ENCODE data around the gene TLL2. TPM values are rescaled to one million over a fixed set of nuclear protein-coding genes. Genes with fewer than 3 reads are reported as not detected.

TLL2 gene
- total RNA-seq, 4 donors from 2014 or later: 0.20 to 0.31 TPM; not detected in 2

GRCh38 chr10:96368971-96369370 is 144.8 kb downstream of the TLL2 start:
- Histone ChIP-seq H3K27me3 (no peaks in the 10 kb centered on the region), H3K9me3 (no peaks in the 10 kb centered on the region), H3K4me1 (peaks cover 0 to 17% (median 0%) of the 10 kb centered on the region in 3 donors), H3K36me3 (no peaks in the 10 kb centered on the region), H3K27ac (no peak overlapping the region), H3K4me3 (no peak overlapping the region)
- no peak for ATAC-seq
- TF ChIP-seq CTCF (IDR thresholded peaks at IDR 0.05): no peak
- no peak for TF ChIP-seq POLR2A (IDR thresholded peaks at IDR 0.05)
- TF ChIP-seq EP300 (IDR thresholded peaks at IDR 0.05): no peak
- TF ChIP-seq POLR2AphosphoS5 (IDR thresholded peaks at IDR 0.05): no peak
- 79 to 84% methylated on average over 4 of the region's 5 CpGs for WGBS, 2 donors (ENCODE audit: low coverage in 1 of 2)

GRCh38 chr10:96367470-96367869 is 146.3 kb downstream of the TLL2 start:
- H3K4me1 ChIP-seq: peaks cover 0 to 17% (median 0%) of the 10 kb centered on the region in 3 donors
- H3K27ac ChIP-seq: no peak overlapping the region
- H3K27me3 ChIP-seq: no peaks in the 10 kb centered on the region
- WGBS, 2 donors (ENCODE audit: low coverage in 1 of 2): 34 to 80% methylated on average over 3 to 4 of the region's 4 CpGs
- no peak for ATAC-seq
- H3K36me3 ChIP-seq: no peaks in the 10 kb centered on the region
- no peak overlapping the region for H3K4me3 ChIP-seq
- H3K9me3 ChIP-seq: no peaks in the 10 kb centered on the region
- TF ChIP-seq CTCF (IDR thresholded peaks at IDR 0.05): no peak
- TF ChIP-seq POLR2AphosphoS5 (IDR thresholded peaks at IDR 0.05): no peak
- no peak for TF ChIP-seq EP300 (IDR thresholded peaks at IDR 0.05)
- no peak for TF ChIP-seq POLR2A (IDR thresholded peaks at IDR 0.05)

GRCh38 chr10:96366508-96366907 is 147.2 kb downstream of the TLL2 start:
- ATAC-seq: no peak
- Histone ChIP-seq H3K9me3 (no peaks in the 10 kb centered on the region), H3K36me3 (no peaks in the 10 kb centered on the region), H3K27ac (no peak overlapping the region), H3K4me1 (peaks cover 0 to 17% (median 0%) of the 10 kb centered on the region in 3 donors), H3K4me3 (no peak overlapping the region), H3K27me3 (no peaks in the 10 kb centered on the region)
- WGBS, 2 donors (ENCODE audit: low coverage in 1 of 2): 30 to 44% methylated on average over 3 of the region's 3 CpGs
- TF ChIP-seq EP300 (IDR thresholded peaks at IDR 0.05) (no peak), CTCF (IDR thresholded peaks at IDR 0.05) (no peak), POLR2A (IDR thresholded peaks at IDR 0.05) (no peak), POLR2AphosphoS5 (IDR thresholded peaks at IDR 0.05) (no peak)

- TF ChIP-seq POLR2A (IDR thresholded peaks at IDR 0.05) (no peak), POLR2AphosphoS5 (IDR thresholded peaks at IDR 0.05) (no peak), CTCF (IDR thresholded peaks at IDR 0.05) (no peak), EP300 (IDR thresholded peaks at IDR 0.05) (no peak)
- Histone ChIP-seq H3K4me3 (no peak overlapping the region), H3K4me1 (peaks cover 0 to 17% (median 0%) of the 10 kb centered on the region in 3 donors), H3K27me3 (no peaks in the 10 kb centered on the region), H3K36me3 (no peaks in the 10 kb centered on the region), H3K27ac (no peak overlapping the region), H3K9me3 (no peaks in the 10 kb centered on the region)
- ATAC-seq: no peak
- 58 to 90% methylated on average over 1 to 2 of the region's 3 CpGs for WGBS, 2 donors (ENCODE audit: low coverage in 1 of 2)
Observed at GRCh38 chr10:96365571-96365970, 148.2 kb downstream of the TLL2 start.

- peaks cover 16% of the 10 kb centered on the region for H3K27me3 ChIP-seq
- WGBS, 2 donors (ENCODE audit: low coverage in 1 of 2): 60% methylated on average over 1 of the region's 3 CpGs; no CpG with 5 or more reads in 1 of the 2 donors
- no peaks in the 10 kb centered on the region for H3K36me3 ChIP-seq
- no peak for ATAC-seq
- H3K9me3 ChIP-seq: no peaks in the 10 kb centered on the region
- H3K4me3 ChIP-seq: no peak overlapping the region
- no peak overlapping the region for H3K27ac ChIP-seq
- TF ChIP-seq EP300 (IDR thresholded peaks at IDR 0.05): no peak
- TF ChIP-seq POLR2AphosphoS5 (IDR thresholded peaks at IDR 0.05): no peak
- no peak for TF ChIP-seq CTCF (IDR thresholded peaks at IDR 0.05)
- TF ChIP-seq POLR2A (IDR thresholded peaks at IDR 0.05): no peak
- no peaks in the 10 kb centered on the region for H3K4me1 ChIP-seq
Observed at GRCh38 chr10:96360766-96361165, 153.0 kb downstream of the TLL2 start.

All from gastroesophageal sphincter (tissue), 4 donors.